ENCODE results near the gene RBM39. TPM values are rescaled to one million over a fixed set of nuclear protein-coding genes. Genes with fewer than 3 reads are reported as not detected.
A peak's percentile ranks its signal among the peaks of the same experiment; 100 is the strongest.
"Not testable (repeated sequence)": the region's sequence is repeated elsewhere in the genome, so short reads cannot be mapped to it uniquely, and the experiment has no call there.

RBM39 gene
- total RNA-seq, 1 donor = 256 TPM

- no peak for DNase-seq (ENCODE audit: low read depth in 2 of 3, low spot score in 2 of 3)
These were observed 15.1 kb upstream of the RBM39 start for GRCh38 chr20:35757098-35757705.

DNA sequence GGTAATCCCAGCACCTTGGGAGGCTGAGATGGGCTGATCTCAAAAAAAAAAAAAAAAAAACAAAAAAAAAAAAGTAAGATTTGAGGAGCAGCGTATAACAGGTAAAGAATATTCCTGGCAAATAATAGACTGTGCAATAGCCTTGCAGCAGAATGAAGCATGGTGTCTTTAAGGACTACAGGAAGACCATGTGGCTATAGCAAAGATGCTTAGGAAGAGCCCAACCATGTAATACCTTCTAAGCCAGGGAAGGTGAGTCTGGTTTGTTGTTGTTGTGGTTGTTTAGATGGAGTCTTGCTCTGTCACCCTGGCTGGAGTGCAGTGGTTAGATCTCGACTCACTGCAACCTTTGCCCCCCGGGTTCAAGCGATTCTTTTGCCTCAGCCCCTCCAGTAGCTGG lies 14.3 kb upstream of the RBM39 start:
- no peak for DNase-seq (ENCODE audit: low read depth in 2 of 3, low spot score in 2 of 3)

GRCh38 chr20:35750611-35751010 lies 8.6 kb upstream of the RBM39 start:
- no peak for DNase-seq (ENCODE audit: low read depth in 2 of 3, low spot score in 2 of 3)

DNA sequence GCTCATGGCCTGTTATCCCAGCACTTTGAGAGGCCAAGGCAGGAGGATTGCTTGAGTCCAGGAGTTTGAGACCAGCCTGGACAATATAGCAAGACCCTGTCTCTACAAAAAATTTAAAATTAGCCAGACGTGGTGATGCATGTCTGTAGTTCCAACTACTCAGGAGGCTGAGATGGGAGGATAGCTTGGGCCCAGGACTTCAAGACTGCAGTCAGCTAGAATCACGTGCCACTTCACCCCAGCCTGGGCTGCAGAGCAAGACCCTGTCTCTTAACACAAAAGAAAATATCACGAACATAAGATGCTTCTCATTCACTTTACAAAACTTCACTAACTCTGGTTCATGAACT lies 2.4 kb upstream of the RBM39 start:
- not testable (repeated sequence) for DNase-seq (ENCODE audit: low read depth in 2 of 3, low spot score in 2 of 3)

- DNase-seq (ENCODE audit: low read depth in 2 of 3, low spot score in 2 of 3) = peak in 2 of 3 donors; percentile 50 to 62
These were observed 1.8 kb upstream of the RBM39 start for GRCh38 chr20:35743693-35744491.

DNA sequence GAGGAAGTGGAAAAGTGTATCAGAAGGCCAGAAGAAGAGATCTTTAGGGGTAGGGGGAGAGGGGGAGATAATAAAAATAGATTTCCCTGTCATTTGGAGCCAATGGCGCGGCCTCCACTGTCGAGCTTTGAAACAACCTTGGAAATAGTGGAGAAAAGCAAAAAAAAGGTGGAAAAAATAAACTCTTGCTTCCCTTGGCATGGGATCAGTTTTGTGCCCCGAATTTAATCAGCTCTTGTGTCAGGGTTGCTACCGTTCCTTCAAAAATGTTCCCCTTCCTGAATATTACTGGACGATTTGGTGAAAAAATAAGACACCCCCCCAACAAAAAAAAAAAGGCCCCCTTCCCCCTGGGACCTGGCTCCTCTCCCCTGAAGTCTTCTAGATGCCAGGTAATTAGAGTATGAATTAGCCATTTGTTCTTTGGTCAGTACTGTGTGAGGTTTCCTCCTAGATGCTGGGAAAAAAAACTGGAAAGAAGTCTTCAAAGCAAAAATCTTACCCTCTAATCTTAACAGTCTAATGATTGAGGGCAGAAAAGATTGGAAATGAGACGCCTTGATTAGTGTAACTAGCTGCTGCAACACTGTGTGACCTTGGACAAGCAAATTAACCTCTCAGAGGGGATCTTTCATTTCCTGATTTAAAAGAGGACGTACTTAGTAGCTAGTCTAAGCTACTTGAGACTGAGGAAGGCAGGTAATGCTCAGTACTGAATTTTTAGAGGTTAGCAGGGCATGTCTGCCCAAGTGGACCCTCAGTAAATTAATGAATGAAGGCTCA lies 872 bp upstream of the RBM39 start:
- DNase-seq (ENCODE audit: low read depth in 2 of 3, low spot score in 2 of 3) = peak in 1 of 3 donors; percentile 24

DNA sequence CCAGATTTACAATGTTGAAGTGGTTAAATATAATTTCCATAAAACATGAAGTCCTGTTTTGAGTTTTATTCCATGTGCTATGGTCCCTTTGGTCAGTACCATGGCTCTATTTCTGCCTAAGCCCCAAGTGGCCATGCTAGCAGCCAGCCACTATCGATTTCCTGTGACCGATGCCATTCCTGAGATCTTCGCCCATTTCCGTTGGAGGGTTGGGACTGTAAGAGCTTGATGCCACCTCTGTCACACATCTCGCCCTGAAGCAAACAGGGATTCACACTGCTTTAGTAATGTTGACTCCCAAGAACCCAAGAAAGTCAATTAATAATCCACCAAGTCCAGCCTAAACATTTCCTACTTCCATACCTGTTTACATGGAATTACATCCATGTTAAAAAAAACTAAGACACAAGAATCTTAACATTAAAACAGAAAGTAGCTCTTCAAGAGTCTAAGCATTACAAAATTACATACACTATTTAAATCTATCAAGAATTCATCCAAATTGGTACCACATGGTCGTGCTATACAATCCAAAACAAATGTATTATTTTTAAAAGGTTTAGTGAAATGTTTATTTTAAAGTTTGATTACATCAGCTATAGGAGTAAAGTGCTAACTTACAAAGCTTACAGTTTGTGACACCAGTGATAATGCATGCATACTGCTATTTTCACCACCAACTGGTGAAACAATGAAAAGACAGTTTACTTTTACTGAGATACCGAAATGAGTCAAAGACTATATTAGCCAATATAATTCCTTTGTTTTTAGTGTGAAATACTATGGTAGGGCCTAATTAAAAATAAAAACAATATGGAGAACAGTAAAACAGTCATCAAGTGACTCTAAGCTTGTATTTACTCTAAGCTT lies 2.5 kb downstream of the RBM39 start:
- peak in 2 of 3 donors; percentile 40 to 61 for DNase-seq (ENCODE audit: low read depth in 2 of 3, low spot score in 2 of 3)

- no peak for DNase-seq (ENCODE audit: low read depth in 2 of 3, low spot score in 2 of 3)
These were observed 3.5 kb downstream of the RBM39 start for GRCh38 chr20:35738410-35739179.

GRCh38 chr20:35737865-35738333 lies 4.2 kb downstream of the RBM39 start:
- no peak for DNase-seq (ENCODE audit: low read depth in 2 of 3, low spot score in 2 of 3)

- DNase-seq (ENCODE audit: low read depth in 2 of 3, low spot score in 2 of 3) = no peak
These were observed 6.1 kb downstream of the RBM39 start for GRCh38 chr20:35735826-35736470.

GRCh38 chr20:35734777-35735649 lies 7.0 kb downstream of the RBM39 start:
- no peak for DNase-seq (ENCODE audit: low read depth in 2 of 3, low spot score in 2 of 3)

GRCh38 chr20:35734374-35734773 lies 7.7 kb downstream of the RBM39 start:
- no peak for DNase-seq (ENCODE audit: low read depth in 2 of 3, low spot score in 2 of 3)

- no peak for DNase-seq (ENCODE audit: low read depth in 2 of 3, low spot score in 2 of 3)
These were observed 9.4 kb downstream of the RBM39 start for GRCh38 chr20:35732644-35732982.

- DNase-seq (ENCODE audit: low read depth in 2 of 3, low spot score in 2 of 3) = no peak
These were observed 10.0 kb downstream of the RBM39 start for GRCh38 chr20:35731862-35732643.

- no peak for DNase-seq (ENCODE audit: low read depth in 2 of 3, low spot score in 2 of 3)
These were observed 10.6 kb downstream of the RBM39 start for GRCh38 chr20:35731469-35731788.

DNA sequence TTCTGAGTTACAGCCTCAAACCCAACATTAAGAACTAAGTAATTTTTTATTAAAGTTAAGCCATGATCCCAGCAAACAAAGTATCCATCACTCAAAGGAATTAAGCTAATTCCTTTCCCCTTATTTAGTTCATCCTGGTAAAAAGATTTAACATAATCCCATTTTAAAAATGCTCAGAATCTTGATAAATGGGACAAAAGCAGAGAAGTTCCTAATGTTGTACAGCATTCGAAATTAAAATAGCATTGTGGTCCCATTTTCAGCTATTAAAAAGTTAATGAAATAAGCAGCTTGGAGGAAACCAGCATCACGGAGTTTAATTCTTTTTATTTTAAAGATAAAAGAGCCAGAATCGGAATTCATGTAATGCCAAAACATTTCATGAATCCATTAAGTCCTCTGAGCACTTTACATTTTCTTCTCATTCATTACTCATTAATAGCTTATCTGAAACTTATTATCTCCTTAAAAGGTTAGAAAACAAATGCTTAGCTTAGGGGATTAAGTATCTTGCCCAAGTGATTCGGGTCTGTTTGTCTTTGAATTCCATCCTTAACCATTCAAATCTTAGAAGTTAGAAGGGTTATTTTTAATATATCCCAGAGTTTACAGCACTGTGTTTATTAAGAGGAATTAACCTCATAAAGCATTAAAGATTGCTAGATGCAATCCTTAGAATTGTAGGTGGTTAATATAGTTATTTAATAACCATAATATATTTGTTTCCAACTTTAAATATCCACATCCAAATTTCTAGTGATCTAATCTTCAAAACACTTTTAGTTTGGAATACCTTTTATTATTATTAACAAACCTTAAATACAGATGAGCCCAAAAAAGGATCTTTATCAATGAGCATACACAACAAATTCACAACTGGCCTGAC lies 11.2 kb downstream of the RBM39 start:
- DNase-seq (ENCODE audit: low read depth in 2 of 3, low spot score in 2 of 3) = no peak
